H1 (cell line): Measurements from ENCODE around the gene ARHGEF25. TPM values are rescaled to one million over a fixed set of nuclear protein-coding genes. Genes with fewer than 3 reads are reported as not detected.

Experiments used
- CTCF ChIA-PET: fragments of 300-600 bp; sonication (Branson Sonifier 250); formaldehyde crosslinking; loops from one replicate; lab custom pipeline; 2021; ENCODE audit not compliant: partially characterized antibody; lab: Charles Lee
- POLR2A ChIA-PET: fragments of 300-600 bp; sonication (Branson Sonifier 250); formaldehyde crosslinking; loops from one replicate; lab custom pipeline; 2021; ENCODE audit warnings: inconsistent platforms; ENCODE audit not compliant: partially characterized antibody; lab: Charles Lee
- DNase-seq, 2 experiments: peaks; one replicate each; pipeline versions ENCODE4 v3.0.0 to v3.0.0-alpha.2; 2010 to 2022; ENCODE audit warnings: low spot score in 2 of 2, low read depth in 1 of 2, mixed read lengths in 1 of 2
- FAIRE-seq: peaks from 2 replicates; lab custom pipeline; 2011; peaks lifted over from hg19 to GRCh38; lab: Jason Lieb, UNC
- H2AFZ ChIP-seq: 2 replicates; pipeline ENCODE4 v1.8.1; 2012; ENCODE audit warnings: low read length, inconsistent platforms
- H2AK5ac ChIP-seq: 2 replicates; pipeline ENCODE4 v1.6.1; 2013; ENCODE audit warnings: low read depth, low read length
- H2BK120ac ChIP-seq: replicated peaks from 2 replicates; pipeline ENCODE3; 2013; ENCODE audit warnings: low read depth, low read length, inconsistent platforms
- H2BK12ac ChIP-seq: 2 replicates; pipeline ENCODE4 v1.6.1; 2013; ENCODE audit warnings: low read depth, low read length
- H2BK15ac ChIP-seq: 2 replicates; pipeline ENCODE4 v1.6.1; 2013; ENCODE audit warnings: low read length
- H2BK20ac ChIP-seq: 2 replicates; pipeline ENCODE4 v1.6.1; 2013; ENCODE audit warnings: low read length
- H2BK5ac ChIP-seq: 2 replicates; pipeline ENCODE4 v1.6.1; 2013; ENCODE audit warnings: low read depth, low read length
- H3K14ac ChIP-seq: 2 replicates; pipeline ENCODE4 v1.6.1; 2013; ENCODE audit warnings: inconsistent platforms; ENCODE audit not compliant: insufficient read length
- H3K18ac ChIP-seq: 2 replicates; pipeline ENCODE4 v1.6.1; 2013; ENCODE audit warnings: low read length; ENCODE audit errors: extremely low read depth
- H3K23ac ChIP-seq: 2 replicates; pipeline ENCODE4 v1.6.1; 2013; ENCODE audit warnings: inconsistent platforms; ENCODE audit not compliant: insufficient read length
- H3K23me2 ChIP-seq: 2 replicates; pipeline ENCODE4 v1.6.1; 2013; ENCODE audit warnings: low read depth, low read length
- H3K27ac ChIP-seq: 2 replicates; pipeline ENCODE4 v1.6.1; 2011; ENCODE audit warnings: low read depth, low read length, inconsistent platforms
- H3K27me3 ChIP-seq, 4 experiments: replicated peaks in 1 of 4; 1 replicate in 1 of 4; 2 replicates in 3 of 4; pipeline versions ENCODE4 v1.6.1 to v1.8.1; 2011 to 2013; ENCODE audit warnings: low read length in 3 of 4, mild to moderate bottlenecking in 3 of 4, inconsistent platforms in 2 of 4, mixed read lengths in 2 of 4, moderate library complexity in 1 of 4; ENCODE audit not compliant: control insufficient read depth in 3 of 4, insufficient read depth in 3 of 4; ENCODE audit errors: extremely low read depth in 1 of 4
- H3K36me3 ChIP-seq, 4 experiments: 2 replicates each; pipeline versions ENCODE4 v1.6.1 to v1.8.1; 2011 to 2013; ENCODE audit warnings: mild to moderate bottlenecking in 4 of 4, low read length in 3 of 4, moderate library complexity in 2 of 4, control low read depth in 1 of 4, inconsistent platforms in 1 of 4; ENCODE audit not compliant: insufficient read depth in 4 of 4, control insufficient read depth in 2 of 4
- H3K4ac ChIP-seq: replicated peaks from 2 replicates; pipeline ENCODE3; 2013; ENCODE audit warnings: low read length, low read depth, mixed read lengths, inconsistent platforms; ENCODE audit not compliant: insufficient read length
- H3K4me1 ChIP-seq, 4 experiments: replicated peaks in 1 of 4; 1 replicate in 1 of 4; 2 replicates in 3 of 4; pipeline versions ENCODE4 v1.6.1 to v1.8.1; 2011 to 2013; ENCODE audit warnings: low read length in 3 of 4, inconsistent platforms in 2 of 4, mixed read lengths in 1 of 4; ENCODE audit not compliant: insufficient read depth in 4 of 4, control insufficient read depth in 3 of 4
- H3K4me2 ChIP-seq, 2 experiments: 2 replicates each; pipeline versions ENCODE4 v1.6.1 to v1.8.1; 2011 to 2013; ENCODE audit warnings: low read depth in 2 of 2, low read length in 2 of 2, control low read depth in 1 of 2, inconsistent platforms in 1 of 2, mild to moderate bottlenecking in 1 of 2; ENCODE audit not compliant: insufficient read depth in 1 of 2
- H3K4me3 ChIP-seq, 4 experiments: fragments of 200-600, 300-600 bp in 1 of 4; sonication (generic), shearing (Covaris generic), sonication (Bioruptor Twin) in 1 of 4; 2 replicates each; pipeline versions ENCODE4 v1.5.1 to v1.8.1; 2011 to 2016; ENCODE audit warnings: low read length in 4 of 4, low read depth in 3 of 4, control low read depth in 2 of 4, inconsistent platforms in 2 of 4, mild to moderate bottlenecking in 2 of 4, mixed read lengths in 1 of 4, moderate library complexity in 1 of 4; ENCODE audit not compliant: insufficient read depth in 2 of 4; ENCODE audit errors: extremely low read depth in 1 of 4
- H3K56ac ChIP-seq: replicated peaks from 2 replicates; pipeline ENCODE3; 2013; ENCODE audit warnings: low read depth, mild to moderate bottlenecking, mixed read lengths, low read length, inconsistent platforms; ENCODE audit not compliant: insufficient read length
- H3K79me1 ChIP-seq: 2 replicates; pipeline ENCODE4 v1.6.1; 2013; ENCODE audit warnings: low read depth, low read length, control low read depth
- H3K79me2 ChIP-seq, 2 experiments: 2 replicates each; pipeline versions ENCODE4 v1.6.1 to v1.8.1; 2012 to 2013; ENCODE audit warnings: low read length in 2 of 2, mild to moderate bottlenecking in 2 of 2, inconsistent platforms in 1 of 2; ENCODE audit not compliant: insufficient read depth in 2 of 2, control insufficient read depth in 1 of 2
- H3K9ac ChIP-seq, 4 experiments: replicated peaks in 1 of 4; 1 replicate in 1 of 4; 2 replicates in 3 of 4; pipeline versions ENCODE4 v1.6.1 to v1.8.1; 2011 to 2013; ENCODE audit warnings: low read depth in 3 of 4, low read length in 3 of 4, control low read depth in 2 of 4, mild to moderate bottlenecking in 2 of 4, moderate library complexity in 2 of 4, inconsistent platforms in 1 of 4; ENCODE audit errors: extremely low read depth in 1 of 4
- H3K9me3 ChIP-seq, 2 experiments: 2 replicates each; pipeline versions ENCODE4 v1.6.1 to v1.8.1; 2012 to 2013; ENCODE audit warnings: mild to moderate bottlenecking in 2 of 2, moderate library complexity in 2 of 2, control low read depth in 1 of 2, inconsistent platforms in 1 of 2, low read depth in 1 of 2, low read length in 1 of 2, mixed read lengths in 1 of 2; ENCODE audit not compliant: insufficient read depth in 2 of 2
- H4K20me1 ChIP-seq, 2 experiments: replicated peaks in 1 of 2; 2 replicates each; pipeline versions ENCODE3 to v1.8.1; 2011 to 2013; ENCODE audit warnings: inconsistent platforms in 2 of 2, low read length in 2 of 2, mild to moderate bottlenecking in 1 of 2; ENCODE audit not compliant: insufficient read depth in 2 of 2, control insufficient read depth in 1 of 2
- H4K5ac ChIP-seq: 2 replicates; pipeline ENCODE4 v1.6.1; 2013; ENCODE audit warnings: low read length, low read depth, mixed read lengths, inconsistent platforms; ENCODE audit not compliant: insufficient read length
- H4K8ac ChIP-seq: 2 replicates; pipeline ENCODE4 v1.8.0; 2013; ENCODE audit warnings: mild to moderate bottlenecking, moderate library complexity, low read length, inconsistent platforms; ENCODE audit not compliant: insufficient read depth; ENCODE audit errors: extremely low read depth
- H4K91ac ChIP-seq: replicated peaks from 2 replicates; pipeline ENCODE3; 2013; ENCODE audit warnings: low read length, mixed read lengths, inconsistent platforms; ENCODE audit not compliant: insufficient read length
- CTCF ChIP-seq, 3 experiments: IDR thresholded peaks; 1 replicate in 2 of 3; 2 replicates in 1 of 3; pipeline versions ENCODE4 v1.5.1 to v1.6.1; 2011; ENCODE audit warnings: low read length in 3 of 3, mild to moderate bottlenecking in 3 of 3, inconsistent platforms in 2 of 3, low read depth in 1 of 3, moderate library complexity in 1 of 3; ENCODE audit not compliant: insufficient read depth in 1 of 3; ENCODE audit errors: control extremely low read depth in 1 of 3
- GABPA ChIP-seq: IDR thresholded peaks from 2 replicates; pipeline ENCODE4 v1.6.1; 2011; ENCODE audit warnings: mild to moderate bottlenecking, low read length, moderate library complexity, borderline replicate concordance; ENCODE audit not compliant: insufficient read depth
- GTF2F1 ChIP-seq: IDR thresholded peaks from 2 replicates; pipeline ENCODE4 v1.6.1; 2012; ENCODE audit warnings: low read depth, low read length, improper control_type of control experiment, borderline replicate concordance
- RNF2 ChIP-seq: fragments of 200-900, 300-1000 bp; sonication (generic); IDR thresholded peaks from 2 replicates; pipeline ENCODE4 v1.7.1; 2016; ENCODE audit warnings: borderline replicate concordance, low read depth, mild to moderate bottlenecking, antibody characterized with exemption, low read length; ENCODE audit not compliant: poor library complexity, severe bottlenecking; ENCODE audit errors: missing control alignments
- SRF ChIP-seq: IDR thresholded peaks from 2 replicates; pipeline ENCODE4 v1.6.1; 2011; ENCODE audit warnings: mild to moderate bottlenecking, low read depth, low read length, moderate library complexity
- WGBS, 2 experiments: shearing (Covaris generic) in 1 of 2; methylation state at CpG; one replicate each; pipeline versions ENCODE4 v1.1.6 to v1.1.7; 2013 to 2015; ENCODE audit warnings: low lambda C conversion rate in 2 of 2, mixed read lengths in 2 of 2, inconsistent platforms in 1 of 2, low coverage in 1 of 2, missing lambda C conversion rate in 1 of 2; ENCODE audit not compliant: insufficient replicate concordance in 2 of 2, insufficient coverage in 1 of 2, insufficient read length in 1 of 2; ENCODE audit errors: extremely low coverage in 1 of 2, missing lambda C conversion rate in 1 of 2; 5-methylcytosine and 5-hydroxymethylcytosine counted together
- polyA plus RNA-seq, 7 experiments: library from polyadenylated mRNA; depleted of rRNA in 3 of 7; stranded (reverse) in 5 of 7; unstranded in 2 of 7; fragments of >200 nt in 5 of 7; fragments of 200-250 nt in 2 of 7; gene quantifications; 1 replicate in 5 of 7; 2 replicates in 1 of 7; 4 replicates in 1 of 7; pipeline versions ENCODE4 v1.2.1 to v1.2.3, GENCODE V29; 2011 to 2013; ENCODE audit warnings: missing spikeins in 2 of 7, mixed read lengths in 2 of 7
- total RNA-seq: library from RNA; stranded (reverse); fragmentation: NEBNext Ultra II Directional; extraction: Animal tissue kit (Norgen Biotek cat#: 25700); gene quantifications from 2 replicates; pipeline ENCODE4 v1.2.1, GENCODE V29; 2021

The ARHGEF25 gene
- total and polyA plus RNA-seq, 2 of the 8 experiments (the other 6 are each of a cell fraction or from before 2014, with no cell fraction given) = 5.9 to 8.8 TPM

- no peak overlapping the region for H3K27ac ChIP-seq
- H2BK15ac ChIP-seq = no peak overlapping the region
- WGBS, 2 experiments = 81% methylated on average over 2 of the region's 2 CpGs; no CpG with 5 or more reads in 1 of the 2 experiments
- H4K20me1 ChIP-seq = peaks cover 0 to 2% of the 10 kb centered on the region in 2 experiments
- no peak overlapping the region for H3K18ac ChIP-seq
- peaks cover 5 to 12% (median 7%) of the 10 kb centered on the region in 4 experiments; a peak in 4 of 8 replicates for H3K36me3 ChIP-seq
- DNase-seq = no peak
- H3K4ac ChIP-seq = no peak overlapping the region
- no peak overlapping the region for H2BK12ac ChIP-seq
- no peak overlapping the region for H4K8ac ChIP-seq
- peaks cover 28% of the 10 kb centered on the region for H3K23me2 ChIP-seq
- peaks cover 0 to 17% (median 8%) of the 10 kb centered on the region in 4 experiments; a peak in 5 of 7 replicates for H3K27me3 ChIP-seq
- no peak overlapping the region for H3K9ac ChIP-seq
- no peak overlapping the region for H4K5ac ChIP-seq
- H2AK5ac ChIP-seq = no peak overlapping the region
- H3K23ac ChIP-seq = no peak overlapping the region
- H3K4me3 ChIP-seq = no peak overlapping the region
- no peaks in the 10 kb centered on the region for H3K9me3 ChIP-seq
- no peak overlapping the region for H3K14ac ChIP-seq
- CTCF ChIA-PET = interaction anchor here (1.5 to 12.5 kb wide), 8 partner anchors 14 to 130 kb away, joined by 4 to 124 read pairs (median 12); partner anchors contain the start of genes B4GALNT1 and PIP4K2C
- H2BK120ac ChIP-seq = no peak overlapping the region
- H4K91ac ChIP-seq = no peak overlapping the region
- FAIRE-seq = no peak
- POLR2A ChIA-PET = interaction anchor here (1.1 to 7.7 kb wide), 7 partner anchors 8 to 150 kb away, joined by 3 to 60 read pairs (median 4); partner anchors contain the start of genes CDK4, PIP4K2C and TSPAN31
- peaks cover 0 to 10% of the 10 kb centered on the region in 2 experiments; a peak in 1 of 4 replicates for H3K79me2 ChIP-seq
- H3K79me1 ChIP-seq = no peaks in the 10 kb centered on the region; the same call in 1 of the 2 replicates
- no peak overlapping the region; a peak in 1 of 4 replicates for H3K4me2 ChIP-seq
- no peak overlapping the region for H2BK5ac ChIP-seq
- H3K56ac ChIP-seq = no peak overlapping the region
- H2AFZ ChIP-seq = no peak overlapping the region
- H2BK20ac ChIP-seq = no peak overlapping the region
- peaks cover 7 to 13% (median 12%) of the 10 kb centered on the region in 4 experiments for H3K4me1 ChIP-seq
- TF ChIP-seq GTF2F1 = no peak
- no peak for TF ChIP-seq RNF2
- TF ChIP-seq SRF = no peak
- TF ChIP-seq GABPA = no peak
- no peak for TF ChIP-seq CTCF (IDR thresholded peaks at IDR 0.05; ENCODE audit: control extremely low read depth in 1 of 3, insufficient read depth in 1 of 3, low read depth in 1 of 3, low read length in 3 of 3)
These were observed 4.8 kb upstream of the ARHGEF25 start for GRCh38 chr12:57606399-57606798.
